ENCODE measurements around the gene B3GALNT1.

B3GALNT1 gene

GRCh38 chr3:161137260-161137659, 32.1 kb upstream of the B3GALNT1 start:
- no CpG with 5 or more reads among the region's 2 CpGs for WGBS, 2 donors (ENCODE audit: extremely low coverage in 2 of 2, insufficient read length in 2 of 2, insufficient replicate concordance in 1 of 2)
- no peak overlapping the region for H2BK120ac ChIP-seq (ENCODE audit: low read depth, low read length)
- H4K8ac ChIP-seq (ENCODE audit: low read depth, low read length), result no peak overlapping the region
- H3K4me1 ChIP-seq (ENCODE audit: control insufficient read depth in 2 of 2, insufficient read depth in 1 of 2, low read depth in 1 of 2, low read length in 2 of 2), result no peaks in the 10 kb centered on the region
- H2AK5ac ChIP-seq (ENCODE audit: low read depth, low read length), result no peak overlapping the region
- no peak overlapping the region for H3K4ac ChIP-seq (ENCODE audit: low read length)
- no peak overlapping the region for H3K23ac ChIP-seq (ENCODE audit: low read depth, low read length, poor library complexity)
- no peak overlapping the region for H2BK12ac ChIP-seq (ENCODE audit: low read length)
- no peak overlapping the region for H3K4me3 ChIP-seq (ENCODE audit: low read length in 2 of 2)
- no peaks in the 10 kb centered on the region for H3K9me3 ChIP-seq (replicated peaks in 1 of 2; ENCODE audit: control insufficient read depth in 2 of 2, insufficient read depth in 1 of 2, low read depth in 1 of 2, low read length in 2 of 2)
- no peak overlapping the region for H2BK5ac ChIP-seq (ENCODE audit: low read length)
- H3K27me3 ChIP-seq (ENCODE audit: control insufficient read depth in 3 of 3, insufficient read depth in 3 of 3, low read depth in 1 of 3, low read length in 3 of 3), result peaks cover 0 to 5% (median 0%) of the 10 kb centered on the region in 3 experiments
- H4K91ac ChIP-seq (ENCODE audit: low read depth, low read length, poor library complexity), result no peak overlapping the region
- no peak overlapping the region for H3K4me2 ChIP-seq (ENCODE audit: insufficient read depth, low read length, poor library complexity, severe bottlenecking)
- no peaks in the 10 kb centered on the region for H3K79me1 ChIP-seq (ENCODE audit: low read depth, low read length)
- DNase-seq (ENCODE audit: low spot score), result no peak
- no peaks in the 10 kb centered on the region for H3K36me3 ChIP-seq (replicated peaks in 1 of 2; ENCODE audit: control insufficient read depth in 2 of 2, insufficient read depth in 2 of 2, low read length in 2 of 2)
- H3K14ac ChIP-seq (ENCODE audit: low read length), result no peak overlapping the region
- H3K9ac ChIP-seq (ENCODE audit: low read depth, low read length, poor library complexity), result no peak overlapping the region
- H3K18ac ChIP-seq (ENCODE audit: low read length), result no peak overlapping the region
- H2AFZ ChIP-seq (ENCODE audit: low read length), result no peak overlapping the region
- no peak overlapping the region for H2BK15ac ChIP-seq (ENCODE audit: low read length)
- no peak overlapping the region for H3K27ac ChIP-seq (replicated peaks; ENCODE audit: low read length)

GRCh38 chr3:161132391-161132790, 27.2 kb upstream of the B3GALNT1 start:
- Histone ChIP-seq H3K9me3 (replicated peaks in 1 of 2; ENCODE audit: control insufficient read depth in 2 of 2, insufficient read depth in 1 of 2, low read depth in 1 of 2, low read length in 2 of 2) (no peaks in the 10 kb centered on the region), H4K91ac (ENCODE audit: low read depth, low read length, poor library complexity) (no peak overlapping the region), H2BK12ac (ENCODE audit: low read length) (no peak overlapping the region), H2AK5ac (ENCODE audit: low read depth, low read length) (no peak overlapping the region), H3K4me2 (ENCODE audit: insufficient read depth, low read length, poor library complexity, severe bottlenecking) (no peak overlapping the region), H3K23ac (ENCODE audit: low read depth, low read length, poor library complexity) (no peak overlapping the region), H3K14ac (ENCODE audit: low read length) (no peak overlapping the region), H3K4me3 (ENCODE audit: low read length in 2 of 2) (no peak overlapping the region), H3K36me3 (replicated peaks in 1 of 2; ENCODE audit: control insufficient read depth in 2 of 2, insufficient read depth in 2 of 2, low read length in 2 of 2) (no peaks in the 10 kb centered on the region), H3K27me3 (ENCODE audit: control insufficient read depth in 3 of 3, insufficient read depth in 3 of 3, low read depth in 1 of 3, low read length in 3 of 3) (no peaks in the 10 kb centered on the region), H3K27ac (replicated peaks; ENCODE audit: low read length) (no peak overlapping the region), H2AFZ (ENCODE audit: low read length) (no peak overlapping the region), H3K4ac (ENCODE audit: low read length) (no peak overlapping the region), H2BK15ac (ENCODE audit: low read length) (no peak overlapping the region), H2BK5ac (ENCODE audit: low read length) (no peak overlapping the region), H3K9ac (ENCODE audit: low read depth, low read length, poor library complexity) (no peak overlapping the region), H4K8ac (ENCODE audit: low read depth, low read length) (no peak overlapping the region), H3K79me1 (ENCODE audit: low read depth, low read length) (no peaks in the 10 kb centered on the region), H2BK120ac (ENCODE audit: low read depth, low read length) (no peak overlapping the region), H3K4me1 (ENCODE audit: control insufficient read depth in 2 of 2, insufficient read depth in 1 of 2, low read depth in 1 of 2, low read length in 2 of 2) (no peaks in the 10 kb centered on the region), H3K18ac (ENCODE audit: low read length) (no peak overlapping the region)
- no peak for DNase-seq (ENCODE audit: low spot score)
- WGBS, 2 donors (ENCODE audit: extremely low coverage in 2 of 2, insufficient read length in 2 of 2, insufficient replicate concordance in 1 of 2), result no CpG with 5 or more reads among the region's 1 CpG

GRCh38 chr3:161126495-161126894, 21.3 kb upstream of the B3GALNT1 start:
- no peaks in the 10 kb centered on the region for H3K4me1 ChIP-seq (ENCODE audit: control insufficient read depth in 2 of 2, insufficient read depth in 1 of 2, low read depth in 1 of 2, low read length in 2 of 2)
- no CpG with 5 or more reads among the region's 2 CpGs for WGBS, 2 donors (ENCODE audit: extremely low coverage in 2 of 2, insufficient read length in 2 of 2, insufficient replicate concordance in 1 of 2)
- H2BK15ac ChIP-seq (ENCODE audit: low read length), result no peak overlapping the region
- no peak overlapping the region for H3K18ac ChIP-seq (ENCODE audit: low read length)
- H3K14ac ChIP-seq (ENCODE audit: low read length), result no peak overlapping the region
- H4K8ac ChIP-seq (ENCODE audit: low read depth, low read length), result no peak overlapping the region
- no peak overlapping the region for H3K9ac ChIP-seq (ENCODE audit: low read depth, low read length, poor library complexity)
- H3K4ac ChIP-seq (ENCODE audit: low read length), result no peak overlapping the region
- no peaks in the 10 kb centered on the region for H3K79me1 ChIP-seq (ENCODE audit: low read depth, low read length)
- H3K36me3 ChIP-seq (replicated peaks in 1 of 2; ENCODE audit: control insufficient read depth in 2 of 2, insufficient read depth in 2 of 2, low read length in 2 of 2), result no peaks in the 10 kb centered on the region
- no peak overlapping the region for H2AFZ ChIP-seq (ENCODE audit: low read length)
- no peak overlapping the region for H2AK5ac ChIP-seq (ENCODE audit: low read depth, low read length)
- no peak overlapping the region for H3K27ac ChIP-seq (replicated peaks; ENCODE audit: low read length)
- H3K23ac ChIP-seq (ENCODE audit: low read depth, low read length, poor library complexity), result no peak overlapping the region
- H3K4me3 ChIP-seq (ENCODE audit: low read length in 2 of 2), result no peak overlapping the region
- no peak overlapping the region for H2BK120ac ChIP-seq (ENCODE audit: low read depth, low read length)
- H2BK12ac ChIP-seq (ENCODE audit: low read length), result no peak overlapping the region
- H3K27me3 ChIP-seq (ENCODE audit: control insufficient read depth in 3 of 3, insufficient read depth in 3 of 3, low read depth in 1 of 3, low read length in 3 of 3), result no peaks in the 10 kb centered on the region
- H4K91ac ChIP-seq (ENCODE audit: low read depth, low read length, poor library complexity), result no peak overlapping the region
- H3K9me3 ChIP-seq (replicated peaks in 1 of 2; ENCODE audit: control insufficient read depth in 2 of 2, insufficient read depth in 1 of 2, low read depth in 1 of 2, low read length in 2 of 2), result peaks cover 0 to 2% of the 10 kb centered on the region in 2 donors
- H2BK5ac ChIP-seq (ENCODE audit: low read length), result no peak overlapping the region
- no peak overlapping the region for H3K4me2 ChIP-seq (ENCODE audit: insufficient read depth, low read length, poor library complexity, severe bottlenecking)
- no peak for DNase-seq (ENCODE audit: low spot score)

GRCh38 chr3:161117646-161118045, 12.5 kb upstream of the B3GALNT1 start:
- no peak overlapping the region for H3K14ac ChIP-seq (ENCODE audit: low read length)
- no peak overlapping the region for H2AK5ac ChIP-seq (ENCODE audit: low read depth, low read length)
- no peak for DNase-seq (ENCODE audit: low spot score)
- H3K23ac ChIP-seq (ENCODE audit: low read depth, low read length, poor library complexity), result no peak overlapping the region
- no peaks in the 10 kb centered on the region for H3K36me3 ChIP-seq (replicated peaks in 1 of 2; ENCODE audit: control insufficient read depth in 2 of 2, insufficient read depth in 2 of 2, low read length in 2 of 2)
- no peaks in the 10 kb centered on the region for H3K27me3 ChIP-seq (ENCODE audit: control insufficient read depth in 3 of 3, insufficient read depth in 3 of 3, low read depth in 1 of 3, low read length in 3 of 3)
- no CpG with 5 or more reads among the region's 3 CpGs for WGBS, 2 donors (ENCODE audit: extremely low coverage in 2 of 2, insufficient read length in 2 of 2, insufficient replicate concordance in 1 of 2)
- H3K9me3 ChIP-seq (replicated peaks in 1 of 2; ENCODE audit: control insufficient read depth in 2 of 2, insufficient read depth in 1 of 2, low read depth in 1 of 2, low read length in 2 of 2), result peaks cover 0 to 2% of the 10 kb centered on the region in 2 donors
- H3K4ac ChIP-seq (ENCODE audit: low read length), result no peak overlapping the region
- H3K4me2 ChIP-seq (ENCODE audit: insufficient read depth, low read length, poor library complexity, severe bottlenecking), result no peak overlapping the region
- no peak overlapping the region for H3K27ac ChIP-seq (replicated peaks; ENCODE audit: low read length)
- no peak overlapping the region for H2BK5ac ChIP-seq (ENCODE audit: low read length)
- H3K9ac ChIP-seq (ENCODE audit: low read depth, low read length, poor library complexity), result no peak overlapping the region
- H3K79me1 ChIP-seq (ENCODE audit: low read depth, low read length), result no peaks in the 10 kb centered on the region
- no peak overlapping the region for H2BK120ac ChIP-seq (ENCODE audit: low read depth, low read length)
- no peak overlapping the region for H2BK12ac ChIP-seq (ENCODE audit: low read length)
- H2AFZ ChIP-seq (ENCODE audit: low read length), result no peak overlapping the region
- H3K18ac ChIP-seq (ENCODE audit: low read length), result no peak overlapping the region
- H3K4me1 ChIP-seq (ENCODE audit: control insufficient read depth in 2 of 2, insufficient read depth in 1 of 2, low read depth in 1 of 2, low read length in 2 of 2), result no peaks in the 10 kb centered on the region
- H4K91ac ChIP-seq (ENCODE audit: low read depth, low read length, poor library complexity), result no peak overlapping the region
- no peak overlapping the region for H2BK15ac ChIP-seq (ENCODE audit: low read length)
- no peak overlapping the region for H3K4me3 ChIP-seq (ENCODE audit: low read length in 2 of 2)
- no peak overlapping the region for H4K8ac ChIP-seq (ENCODE audit: low read depth, low read length)

All from neuronal stem cell (in vitro differentiated cells).